HG02623 (cell line): Measurements from ENCODE around the gene HLA-G.

Experiments
- ATAC-seq: cut with Tn5 transposase; IDR thresholded peaks from one replicate; pipeline ENCODE4 v1.9.1; 2021; ENCODE audit warnings: moderate library complexity; ENCODE audit not compliant: unreplicated experiment

HLA-G gene

DNA sequence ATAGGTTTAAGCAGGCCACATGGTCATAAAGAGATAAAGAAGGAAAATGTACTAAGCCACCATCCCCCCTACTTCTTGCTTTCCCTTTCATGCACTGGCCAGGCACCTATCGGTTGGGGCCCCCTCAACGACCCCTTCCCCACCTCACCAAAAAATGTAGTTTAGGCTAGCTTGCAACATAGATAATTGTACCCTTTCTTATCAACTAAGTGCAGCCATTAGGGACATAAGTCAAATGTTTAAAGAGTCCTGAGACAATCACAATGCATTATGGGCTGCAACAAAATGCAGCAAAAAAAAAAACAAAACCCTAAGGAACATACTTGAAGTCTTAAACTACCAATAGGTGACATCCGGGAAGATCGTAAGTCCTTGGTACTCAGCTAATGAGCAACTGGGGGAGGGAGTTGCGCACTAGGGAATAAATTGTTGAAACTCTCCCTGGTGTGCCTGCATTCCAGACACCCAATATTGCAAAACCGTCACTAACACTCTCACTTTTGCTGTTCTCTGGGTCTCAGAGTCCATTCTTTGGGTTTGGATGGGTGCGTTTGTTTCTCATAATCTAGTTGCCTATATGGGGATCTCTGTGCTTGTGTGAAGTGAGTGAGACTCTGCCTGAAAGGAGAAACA, 12.4 kb upstream of the HLA-G start:
- no peak for ATAC-seq

DNA sequence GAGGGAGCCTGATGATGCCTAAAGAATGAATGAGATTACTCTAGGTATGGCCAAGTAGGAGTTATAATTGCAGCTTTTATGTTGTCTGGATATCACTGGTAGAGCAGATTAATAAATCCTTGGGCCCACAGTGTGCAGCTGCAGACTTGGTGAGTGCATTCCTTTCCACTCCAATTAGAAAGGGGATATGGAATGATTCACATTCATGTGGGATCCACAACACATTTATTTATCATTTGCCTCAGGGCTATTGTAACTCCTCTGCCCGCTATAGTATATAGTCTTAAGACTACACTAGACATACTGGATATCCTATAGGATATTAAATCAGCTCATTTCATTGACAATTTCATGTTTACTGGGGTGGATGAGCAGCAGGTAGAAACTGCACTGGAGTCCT, 11.6 kb upstream of the HLA-G start:
- no peak for ATAC-seq

DNA sequence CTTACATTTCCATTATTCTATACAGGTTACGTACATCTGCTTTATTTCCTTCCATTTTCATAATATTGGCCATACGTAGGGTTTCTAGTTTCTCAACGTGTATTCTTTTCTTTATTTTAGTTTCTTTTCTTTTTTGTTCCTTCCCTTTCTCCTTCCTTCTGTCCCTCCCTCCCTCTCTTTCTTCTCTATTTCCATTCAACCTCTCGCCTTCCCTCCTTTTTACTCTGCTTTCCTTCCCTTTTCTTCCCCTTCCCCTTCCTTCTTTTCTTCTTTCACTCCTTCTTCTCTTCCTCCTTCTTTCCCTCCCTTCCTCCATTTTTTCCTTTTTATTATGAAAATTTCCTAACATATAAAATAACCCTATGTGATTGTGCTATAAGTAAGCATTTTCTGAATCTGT, 8.7 kb upstream of the HLA-G start:
- ATAC-seq = no peak

DNA sequence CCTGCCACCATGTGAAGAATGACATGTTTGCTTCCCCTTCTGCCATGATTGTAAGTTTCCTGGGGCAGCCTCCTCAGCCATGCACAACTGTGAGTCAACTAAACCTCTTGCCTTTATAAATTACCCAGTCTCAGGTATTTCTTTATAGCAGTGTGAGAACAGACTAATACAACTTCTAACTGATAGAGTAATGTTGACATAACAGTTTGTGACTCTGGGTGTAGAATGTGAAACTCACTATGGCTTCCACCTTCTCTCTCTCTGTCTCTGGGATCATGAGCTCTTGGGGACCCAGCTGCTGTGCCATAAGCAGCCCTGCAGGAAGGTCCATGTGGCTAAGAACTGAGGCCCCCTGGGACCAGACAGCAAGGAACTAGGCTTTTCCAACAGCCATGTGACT, 3.5 kb upstream of the HLA-G start:
- ATAC-seq = no peak

DNA sequence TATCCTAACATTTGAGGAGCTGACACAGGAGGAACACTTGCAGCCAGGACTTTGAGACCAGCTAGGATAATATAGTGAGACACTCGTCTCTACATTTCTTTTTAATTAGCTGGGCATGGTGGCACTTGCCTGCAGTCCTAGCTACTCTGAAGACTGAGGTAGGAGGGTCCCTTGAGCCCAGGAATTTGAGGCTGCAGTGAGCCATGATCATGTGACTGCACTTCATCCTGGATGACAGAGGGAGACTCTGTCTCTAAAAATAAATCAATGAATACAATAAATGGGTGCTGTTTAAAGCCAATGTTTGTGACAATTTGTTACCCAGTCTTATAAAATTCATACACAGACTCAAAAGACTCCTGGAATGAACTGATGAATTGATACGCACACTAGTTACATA, 1.8 kb upstream of the HLA-G start:
- ATAC-seq = no peak

DNA sequence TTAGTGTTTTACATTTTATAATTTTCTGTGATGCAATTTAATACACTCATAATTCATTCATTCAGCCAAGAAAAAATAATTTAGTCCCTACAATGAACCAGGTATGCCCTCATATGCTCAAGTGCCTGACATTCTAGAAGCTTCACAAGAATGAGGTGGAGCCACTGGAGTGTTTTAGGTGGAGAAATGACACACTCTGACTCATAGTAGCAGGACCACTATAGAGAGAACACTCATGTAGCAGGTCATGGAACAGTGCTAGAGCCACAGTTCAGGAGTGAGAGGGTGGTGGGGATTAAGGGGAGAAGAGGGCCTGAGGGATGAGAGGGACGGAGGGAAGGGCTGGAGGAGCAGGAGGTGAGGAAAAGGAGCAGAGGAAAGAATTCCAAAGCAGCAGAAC, 1.4 kb upstream of the HLA-G start:
- no peak for ATAC-seq

DNA sequence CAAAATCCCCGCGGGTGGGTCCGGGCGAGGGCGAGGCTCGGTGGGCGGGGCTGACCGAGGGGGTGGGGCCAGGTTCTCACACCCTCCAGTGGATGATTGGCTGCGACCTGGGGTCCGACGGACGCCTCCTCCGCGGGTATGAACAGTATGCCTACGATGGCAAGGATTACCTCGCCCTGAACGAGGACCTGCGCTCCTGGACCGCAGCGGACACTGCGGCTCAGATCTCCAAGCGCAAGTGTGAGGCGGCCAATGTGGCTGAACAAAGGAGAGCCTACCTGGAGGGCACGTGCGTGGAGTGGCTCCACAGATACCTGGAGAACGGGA, 809 bp downstream of the HLA-G start:
- no peak for ATAC-seq

DNA sequence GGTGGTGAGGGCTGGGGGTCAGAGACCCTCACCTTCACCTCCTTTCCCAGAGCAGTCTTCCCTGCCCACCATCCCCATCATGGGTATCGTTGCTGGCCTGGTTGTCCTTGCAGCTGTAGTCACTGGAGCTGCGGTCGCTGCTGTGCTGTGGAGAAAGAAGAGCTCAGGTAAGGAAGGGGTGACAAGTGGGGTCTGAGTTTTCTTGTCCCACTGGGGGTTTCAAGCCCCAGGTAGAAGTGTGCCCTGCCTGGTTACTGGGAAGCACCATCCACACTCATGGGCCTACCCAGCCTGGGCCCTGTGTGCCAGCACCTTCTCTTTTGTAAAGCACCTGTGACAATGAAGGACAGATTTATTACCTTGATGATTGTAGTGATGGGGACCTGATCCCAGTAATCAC, 2.1 kb downstream of the HLA-G start:
- ATAC-seq = no peak

DNA sequence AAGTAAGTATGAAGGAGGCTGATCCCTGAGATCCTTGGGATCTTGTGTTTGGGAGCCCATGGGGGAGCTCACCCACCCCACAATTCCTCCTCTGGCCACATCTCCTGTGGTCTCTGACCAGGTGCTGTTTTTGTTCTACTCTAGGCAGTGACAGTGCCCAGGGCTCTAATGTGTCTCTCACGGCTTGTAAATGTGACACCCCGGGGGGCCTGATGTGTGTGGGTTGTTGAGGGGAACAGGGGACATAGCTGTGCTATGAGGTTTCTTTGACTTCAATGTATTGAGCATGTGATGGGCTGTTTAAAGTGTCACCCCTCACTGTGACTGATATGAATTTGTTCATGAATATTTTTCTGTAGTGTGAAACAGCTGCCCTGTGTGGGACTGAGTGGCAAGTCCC, 2.8 kb downstream of the HLA-G start:
- ATAC-seq = no peak

DNA sequence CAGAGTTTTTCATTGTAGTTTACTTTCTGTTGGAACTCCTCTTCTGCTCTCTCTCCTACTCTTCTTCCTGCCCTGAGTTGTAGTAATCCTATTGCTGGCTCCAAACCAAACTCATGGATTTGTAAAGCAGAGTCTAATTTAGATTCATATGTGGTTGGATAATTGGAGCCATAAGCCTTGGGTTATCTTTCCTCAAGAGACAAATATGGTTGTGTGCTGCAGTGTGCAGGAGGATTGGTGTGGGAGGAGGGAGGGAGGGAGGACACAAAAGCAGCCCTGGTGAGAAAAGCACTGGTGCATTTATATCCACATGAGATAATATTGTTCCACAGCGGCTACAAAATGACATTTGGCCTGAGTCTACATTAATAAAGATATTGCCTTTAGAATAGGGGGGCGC, 4.2 kb downstream of the HLA-G start:
- ATAC-seq = no peak

DNA sequence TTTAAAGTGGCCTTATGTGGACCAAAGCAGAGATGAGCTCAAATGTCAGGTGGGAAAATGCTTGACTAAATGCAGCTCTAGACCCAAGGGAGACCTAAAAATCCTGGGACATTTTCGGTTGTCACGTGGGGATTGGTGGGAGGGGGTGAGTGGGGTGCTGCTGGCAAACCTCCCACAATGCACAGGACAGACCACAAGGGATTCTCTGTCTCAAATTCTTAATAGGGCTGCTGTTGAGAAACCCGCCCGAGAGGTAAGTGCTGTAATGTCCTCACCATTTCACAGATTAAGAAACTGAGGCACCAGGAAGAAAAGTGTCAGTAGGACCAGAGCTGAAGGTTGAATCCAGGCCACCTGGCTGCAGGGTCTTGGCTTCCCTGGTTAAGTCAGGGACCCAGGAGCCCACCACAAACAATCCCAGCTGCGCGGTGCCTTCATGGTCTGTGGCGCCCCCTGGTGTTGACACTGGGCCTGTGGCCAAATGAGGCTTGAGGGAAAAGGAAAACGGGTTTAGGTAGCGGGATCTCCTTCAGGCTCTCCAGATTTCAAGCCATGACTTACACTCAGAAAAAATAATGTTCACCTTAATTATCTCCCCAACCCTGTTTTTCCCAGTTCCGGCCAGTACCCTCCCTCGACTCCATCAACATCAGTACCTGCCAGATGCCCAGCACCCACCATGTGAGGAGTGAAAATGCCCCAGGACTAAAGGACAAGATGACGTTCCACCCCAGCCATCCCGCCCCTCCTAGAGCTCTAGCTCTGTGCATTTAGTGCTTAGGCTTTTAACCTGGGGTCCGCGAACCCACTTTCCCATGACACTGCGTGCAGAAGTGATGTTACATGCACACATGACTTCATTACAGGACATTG, 7.2 kb downstream of the HLA-G start:
- no peak for ATAC-seq

DNA sequence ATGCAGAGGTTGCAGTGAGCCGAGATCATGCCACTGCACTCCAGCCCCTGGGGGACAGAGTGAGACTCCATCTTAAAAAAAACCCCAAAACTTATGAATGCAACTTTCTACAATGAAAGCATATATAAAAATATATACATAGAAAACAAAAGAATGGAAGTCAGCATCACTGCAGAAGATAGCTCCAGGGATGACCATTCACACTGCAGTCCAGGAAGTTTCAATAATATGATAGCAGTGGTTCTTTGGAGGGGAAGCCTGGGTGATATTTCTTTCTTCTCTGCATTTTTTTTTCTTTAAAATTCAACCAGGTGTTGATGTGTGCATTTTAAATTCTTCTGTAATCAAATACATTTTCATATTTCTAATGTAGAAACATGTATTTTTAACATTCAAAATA, 12.3 kb downstream of the HLA-G start:
- no peak for ATAC-seq

DNA sequence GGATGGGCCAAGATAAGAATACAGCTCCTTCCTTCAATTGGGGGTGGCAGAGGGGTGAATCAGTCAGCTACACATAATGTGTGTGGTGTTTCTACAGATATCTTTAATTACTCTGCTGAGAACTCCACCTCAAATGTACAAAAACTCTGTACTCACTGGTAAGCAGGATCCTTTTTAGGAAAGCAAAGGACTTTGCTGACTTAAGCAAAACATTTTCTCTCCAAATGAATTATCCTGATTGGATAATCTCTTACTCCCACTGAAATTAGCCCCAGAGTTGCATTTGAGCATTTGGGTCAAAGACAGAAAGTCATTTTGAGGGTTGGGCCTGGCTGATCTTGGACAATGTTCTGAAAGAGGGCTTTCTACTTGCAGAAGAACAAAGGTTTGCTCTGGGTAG, 13.4 kb downstream of the HLA-G start:
- no peak for ATAC-seq

DNA sequence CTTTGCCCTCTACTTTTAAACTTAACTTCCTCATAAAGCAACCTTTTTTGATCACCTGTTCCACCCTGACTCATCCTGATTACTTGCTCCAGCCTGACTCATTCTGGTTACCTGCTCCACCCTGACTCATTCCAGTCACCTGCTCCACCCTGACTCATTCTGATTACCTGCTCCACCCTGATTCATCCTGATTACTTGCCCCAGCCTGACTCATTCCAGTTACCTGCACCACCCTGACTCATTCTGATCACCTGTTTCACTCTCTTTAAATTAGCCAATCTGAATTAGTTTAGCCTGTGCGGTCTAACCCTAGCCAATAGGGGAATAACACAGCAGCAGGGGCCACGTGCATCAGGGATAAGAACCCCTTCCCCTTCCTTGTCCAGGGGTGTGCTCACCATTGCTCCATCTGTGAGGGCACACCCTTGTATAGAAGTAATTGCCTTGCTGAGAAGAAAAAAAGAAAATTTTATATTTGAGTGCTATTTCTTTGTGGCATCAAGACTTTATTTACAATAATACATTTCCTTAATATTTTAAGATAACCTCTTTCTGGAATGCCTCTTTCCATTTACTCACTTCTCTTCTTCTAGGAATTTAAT, 17.9 kb downstream of the HLA-G start:
- ATAC-seq = no peak

DNA sequence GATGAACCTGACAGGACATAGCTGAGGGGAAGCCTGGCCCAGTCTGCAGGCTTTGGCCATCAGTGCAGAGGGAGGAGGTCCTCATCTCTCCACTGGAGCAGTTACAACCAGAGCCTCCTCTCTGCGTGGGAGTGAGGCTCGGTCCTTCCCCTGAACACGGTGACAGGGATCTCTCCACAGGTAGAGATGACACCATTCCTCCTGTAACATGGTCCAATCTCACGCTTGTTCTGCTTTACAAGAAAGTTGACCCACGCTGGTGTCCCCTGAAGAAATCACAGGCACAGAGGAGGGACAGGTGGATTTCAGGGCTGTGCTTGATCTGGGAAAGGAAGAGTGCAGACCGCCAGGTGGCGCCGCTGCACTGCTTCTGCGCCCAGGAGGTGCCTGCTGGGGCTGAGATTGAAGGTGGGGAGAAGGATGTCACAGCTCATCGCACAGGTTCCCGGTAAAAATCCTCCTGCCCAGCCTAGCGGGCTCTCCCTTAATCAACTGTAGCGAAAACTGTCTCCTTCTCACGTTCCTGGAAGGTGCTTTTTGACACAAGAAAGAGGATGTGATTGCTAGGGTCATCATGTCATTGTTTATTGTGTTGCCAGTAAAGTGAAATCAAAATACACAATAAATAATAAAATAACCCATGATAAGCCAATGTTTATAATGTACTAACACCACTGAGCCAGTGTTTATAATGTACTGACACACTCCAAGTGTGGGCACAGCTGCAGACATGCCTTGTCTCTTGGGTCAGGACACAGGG, 20.4 kb downstream of the HLA-G start:
- ATAC-seq = no peak

DNA sequence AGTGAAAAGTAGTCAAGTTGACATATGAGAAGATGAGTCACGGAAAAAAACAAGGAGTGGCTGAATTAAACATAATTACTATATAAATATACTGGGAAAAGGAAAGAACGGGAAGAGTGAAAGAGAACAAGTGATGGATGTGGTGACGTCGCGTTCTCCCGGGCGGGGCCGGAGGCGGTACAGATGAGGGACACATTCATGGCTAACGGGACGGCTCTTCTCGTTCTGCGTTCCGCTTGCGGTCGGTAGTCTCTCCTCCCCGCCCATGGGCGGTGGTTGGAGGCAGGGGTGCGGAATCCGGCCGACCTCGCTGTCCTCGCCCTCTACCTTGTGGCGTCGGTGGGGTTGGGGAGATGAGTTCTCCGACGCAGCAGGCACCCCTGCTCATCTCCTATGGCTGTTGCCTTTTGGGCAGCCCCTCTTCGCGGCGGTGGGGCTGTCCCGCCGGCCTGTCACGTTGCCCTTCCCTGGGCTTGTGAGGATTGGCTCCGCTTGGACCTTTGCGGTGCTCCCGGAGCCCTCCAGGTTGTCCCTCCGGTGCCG, 22.5 kb downstream of the HLA-G start:
- ATAC-seq = no peak

DNA sequence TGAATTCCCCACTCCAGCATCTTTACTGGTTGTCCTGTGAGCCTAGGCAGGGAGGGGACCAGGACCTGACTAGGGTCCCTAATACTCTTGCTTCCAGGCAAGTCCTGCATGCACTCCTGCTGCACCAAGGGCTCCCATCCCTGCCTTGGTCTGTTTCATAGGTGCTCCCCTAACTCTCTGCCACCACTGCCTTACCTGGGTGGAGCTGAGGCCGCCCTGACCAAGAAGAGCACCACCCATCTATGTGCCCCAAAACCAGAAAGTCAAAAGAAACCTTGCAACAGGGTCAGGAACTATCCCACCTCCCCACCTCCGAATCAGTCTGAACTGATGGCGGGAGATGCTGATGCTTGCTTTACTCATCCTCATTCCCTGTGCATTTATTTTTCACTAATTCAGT, 23.6 kb downstream of the HLA-G start:
- no peak for ATAC-seq

DNA sequence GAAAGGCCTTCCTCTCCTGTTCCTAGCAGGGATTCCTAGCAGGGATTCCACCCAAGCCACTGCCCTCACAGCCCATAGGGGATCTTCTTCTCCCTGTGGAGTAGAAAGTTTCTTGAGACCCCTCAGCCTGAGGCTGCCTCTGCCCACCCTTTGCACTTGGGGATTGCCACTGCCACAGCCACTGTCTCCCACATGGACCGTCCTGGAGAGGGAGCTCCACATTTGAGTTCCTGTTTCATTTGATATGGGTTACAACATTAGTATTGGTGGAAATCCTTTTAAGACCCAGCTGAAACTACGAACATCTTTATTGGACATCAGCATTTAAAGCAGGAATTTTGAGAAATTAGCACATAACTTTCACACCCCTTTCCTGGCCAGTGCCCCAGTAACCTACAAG, 25.6 kb downstream of the HLA-G start:
- no peak for ATAC-seq

DNA sequence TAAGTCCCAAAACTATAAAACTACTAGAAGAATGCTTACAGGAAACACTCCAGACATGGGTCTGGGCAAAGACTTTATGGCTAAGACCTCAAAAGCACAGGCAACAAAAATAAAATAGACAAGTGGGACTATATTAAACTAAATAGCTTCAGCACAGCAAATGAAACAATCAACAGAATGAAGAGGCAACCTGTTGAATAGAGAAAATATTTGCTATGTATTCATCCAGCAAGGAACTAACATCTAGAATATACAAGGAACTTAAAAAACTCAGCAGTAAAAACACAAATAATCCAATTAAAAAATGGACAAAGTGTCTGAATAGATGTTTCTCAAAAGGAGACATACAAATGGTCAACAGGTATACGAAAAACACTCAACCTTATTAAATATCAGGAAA, 30.4 kb downstream of the HLA-G start:
- ATAC-seq = no peak

DNA sequence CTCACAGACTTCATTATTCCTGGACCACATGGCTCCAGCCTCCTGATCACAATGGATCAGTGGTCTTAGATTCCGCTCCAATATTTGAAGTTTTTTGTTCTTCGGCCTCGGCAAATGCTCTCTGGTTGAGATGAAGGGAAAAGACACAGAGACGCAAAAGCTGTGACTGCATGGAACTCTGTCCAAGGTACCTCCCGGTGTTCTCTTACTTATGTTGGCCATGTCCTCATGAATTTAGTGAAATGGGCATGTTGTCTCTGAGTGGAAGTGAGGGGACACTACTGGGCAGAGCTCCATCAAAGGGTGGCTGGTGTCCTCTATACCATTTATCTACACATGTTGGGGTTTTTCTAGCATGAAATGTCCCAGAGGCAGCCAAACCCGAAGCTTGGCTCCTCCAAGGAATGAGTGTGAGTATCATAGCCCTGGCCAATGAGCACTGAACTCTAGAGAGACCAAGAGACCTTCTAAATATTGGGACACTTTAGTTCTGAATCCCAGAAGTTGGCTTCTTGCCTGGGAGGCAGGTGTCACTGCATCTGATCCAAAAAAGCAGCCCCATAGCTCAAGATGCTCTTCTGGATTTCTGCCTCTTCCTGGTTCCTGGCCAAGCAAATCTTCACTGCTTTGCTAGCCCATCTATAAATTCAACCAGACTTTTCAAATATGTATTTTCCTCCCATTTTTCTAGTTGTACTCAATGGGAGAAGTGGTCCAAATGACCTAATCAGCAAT, 34.1 kb downstream of the HLA-G start:
- ATAC-seq = no peak
